Measurements from ENCODE around the gene TMEM63C.
"Not testable (repeated sequence)": the region's sequence is repeated elsewhere in the genome, so short reads cannot be mapped to it uniquely, and the experiment has no call there.

Gene TMEM63C

GRCh38 chr14:77276959-77277358, 95.4 kb downstream of the TMEM63C start:
- no peaks in the 10 kb centered on the region for H3K36me3 ChIP-seq (ENCODE audit: control insufficient read depth, insufficient read depth, low read length)
- no peak for DNase-seq (ENCODE audit: low read depth, low spot score)
- H3K27me3 ChIP-seq (ENCODE audit: control insufficient read depth, insufficient read depth, low read length) = peaks cover 3% of the 10 kb centered on the region; the same call in 1 of the 2 replicates
- no peak overlapping the region for H3K4me3 ChIP-seq (ENCODE audit: low read length)
- H3K4me1 ChIP-seq (ENCODE audit: control insufficient read depth, insufficient read depth, low read length) = 0 out of 2 replicates have a peak, but pooled peaks cover 1% of the 10 kb centered on the region
- no CpG with 5 or more reads among the region's 12 CpGs for WGBS (ENCODE audit: insufficient coverage, insufficient read length)
- H3K9me3 ChIP-seq (ENCODE audit: control insufficient read depth, insufficient read depth, low read length) = no peaks in the 10 kb centered on the region
- no peak overlapping the region for H3K27ac ChIP-seq (ENCODE audit: low read length)

- Histone ChIP-seq H3K27ac (ENCODE audit: low read length) (no peak overlapping the region), H3K36me3 (ENCODE audit: control insufficient read depth, insufficient read depth, low read length) (no peaks in the 10 kb centered on the region; the same call in 1 of the 2 replicates), H3K27me3 (ENCODE audit: control insufficient read depth, insufficient read depth, low read length) (no peaks in the 10 kb centered on the region), H3K4me3 (ENCODE audit: low read length) (no peak overlapping the region), H3K9me3 (ENCODE audit: control insufficient read depth, insufficient read depth, low read length) (no peaks in the 10 kb centered on the region), H3K4me1 (ENCODE audit: control insufficient read depth, insufficient read depth, low read length) (0 out of 2 replicates have a peak, but pooled peaks cover 1% of the 10 kb centered on the region)
- WGBS (ENCODE audit: insufficient coverage, insufficient read length) = no CpG with 5 or more reads among the region's 14 CpGs
- DNase-seq (ENCODE audit: low read depth, low spot score) = no peak
Measured at GRCh38 chr14:77278461-77279230, 97.0 kb downstream of the TMEM63C start.

- H3K36me3 ChIP-seq (ENCODE audit: control insufficient read depth, insufficient read depth, low read length) = peaks cover 5% of the 10 kb centered on the region
- DNase-seq (ENCODE audit: low read depth, low spot score) = no peak
Measured at GRCh38 chr14:77279719-77280118, 98.1 kb downstream of the TMEM63C start.

GRCh38 chr14:77280921-77281320, 99.3 kb downstream of the TMEM63C start:
- not testable (repeated sequence) for H3K36me3 ChIP-seq (ENCODE audit: control insufficient read depth, insufficient read depth, low read length)
- no CpG with 5 or more reads among the region's 4 CpGs for WGBS (ENCODE audit: insufficient coverage, insufficient read length)

More at GRCh38 chr14:77279719-77280118, 98.1 kb downstream of the TMEM63C start:
- Histone ChIP-seq H3K27me3 (ENCODE audit: control insufficient read depth, insufficient read depth, low read length) (no peaks in the 10 kb centered on the region), H3K4me3 (ENCODE audit: low read length) (no peak overlapping the region), H3K4me1 (ENCODE audit: control insufficient read depth, insufficient read depth, low read length) (0 out of 2 replicates have a peak, but pooled peaks cover 1% of the 10 kb centered on the region), H3K27ac (ENCODE audit: low read length) (no peak overlapping the region), H3K9me3 (ENCODE audit: control insufficient read depth, insufficient read depth, low read length) (no peaks in the 10 kb centered on the region)
- WGBS (ENCODE audit: insufficient coverage, insufficient read length) = no CpG with 5 or more reads among the region's 13 CpGs

DNA sequence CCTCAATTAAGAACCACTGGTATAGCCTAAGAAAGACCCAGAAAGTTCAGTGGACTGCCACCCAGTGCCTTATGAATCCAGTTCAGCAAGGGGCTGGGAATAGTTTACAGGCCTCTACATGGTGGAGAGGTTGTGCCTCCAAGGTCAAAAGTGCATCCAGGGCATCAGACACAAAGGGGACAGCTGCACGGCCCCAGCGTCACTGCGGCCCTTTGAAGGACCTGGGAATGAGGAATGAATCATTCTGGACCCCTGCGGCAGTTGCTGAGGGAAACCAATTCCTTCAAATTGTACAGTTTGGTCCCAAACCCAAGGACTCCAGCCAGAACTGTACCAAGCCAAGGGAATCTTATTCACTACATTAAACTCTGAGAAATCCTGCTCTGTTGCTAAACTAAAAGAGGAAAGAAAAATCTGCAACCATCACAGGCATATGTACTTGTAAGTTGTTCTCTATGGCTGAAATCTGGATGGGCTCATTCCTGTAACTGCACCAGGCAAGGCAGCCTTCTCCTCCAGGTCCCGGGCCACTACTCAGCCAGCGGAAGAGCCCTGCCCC, 100.3 kb downstream of the TMEM63C start:
- peaks cover 7% of the 10 kb centered on the region for H3K36me3 ChIP-seq (ENCODE audit: control insufficient read depth, insufficient read depth, low read length)
- no peaks in the 10 kb centered on the region for H3K27me3 ChIP-seq (ENCODE audit: control insufficient read depth, insufficient read depth, low read length)
- no peaks in the 10 kb centered on the region for H3K4me1 ChIP-seq (ENCODE audit: control insufficient read depth, insufficient read depth, low read length)
- no CpG with 5 or more reads among the region's 6 CpGs for WGBS (ENCODE audit: insufficient coverage, insufficient read length)
- DNase-seq (ENCODE audit: low read depth, low spot score) = no peak
- no peaks in the 10 kb centered on the region for H3K9me3 ChIP-seq (ENCODE audit: control insufficient read depth, insufficient read depth, low read length)
- H3K27ac ChIP-seq (ENCODE audit: low read length) = no peak overlapping the region
- no peak overlapping the region for H3K4me3 ChIP-seq (ENCODE audit: low read length)

More at GRCh38 chr14:77280921-77281320, 99.3 kb downstream of the TMEM63C start:
- not testable (repeated sequence) for H3K27me3 ChIP-seq (ENCODE audit: control insufficient read depth, insufficient read depth, low read length); H3K4me3 ChIP-seq (ENCODE audit: low read length); H3K9me3 ChIP-seq (ENCODE audit: control insufficient read depth, insufficient read depth, low read length); H3K27ac ChIP-seq (ENCODE audit: low read length); H3K4me1 ChIP-seq (ENCODE audit: control insufficient read depth, insufficient read depth, low read length); DNase-seq (ENCODE audit: low read depth, low spot score)

GRCh38 chr14:77284066-77284465, 102.5 kb downstream of the TMEM63C start:
- Histone ChIP-seq H3K27me3 (ENCODE audit: control insufficient read depth, insufficient read depth, low read length) (no peaks in the 10 kb centered on the region), H3K36me3 (ENCODE audit: control insufficient read depth, insufficient read depth, low read length) (peaks cover 7% of the 10 kb centered on the region), H3K4me1 (ENCODE audit: control insufficient read depth, insufficient read depth, low read length) (no peaks in the 10 kb centered on the region), H3K9me3 (ENCODE audit: control insufficient read depth, insufficient read depth, low read length) (no peaks in the 10 kb centered on the region), H3K27ac (ENCODE audit: low read length) (no peak overlapping the region), H3K4me3 (ENCODE audit: low read length) (no peak overlapping the region)
- WGBS (ENCODE audit: insufficient coverage, insufficient read length) = no CpG with 5 or more reads among the region's 4 CpGs
- no peak for DNase-seq (ENCODE audit: low read depth, low spot score)

DNA sequence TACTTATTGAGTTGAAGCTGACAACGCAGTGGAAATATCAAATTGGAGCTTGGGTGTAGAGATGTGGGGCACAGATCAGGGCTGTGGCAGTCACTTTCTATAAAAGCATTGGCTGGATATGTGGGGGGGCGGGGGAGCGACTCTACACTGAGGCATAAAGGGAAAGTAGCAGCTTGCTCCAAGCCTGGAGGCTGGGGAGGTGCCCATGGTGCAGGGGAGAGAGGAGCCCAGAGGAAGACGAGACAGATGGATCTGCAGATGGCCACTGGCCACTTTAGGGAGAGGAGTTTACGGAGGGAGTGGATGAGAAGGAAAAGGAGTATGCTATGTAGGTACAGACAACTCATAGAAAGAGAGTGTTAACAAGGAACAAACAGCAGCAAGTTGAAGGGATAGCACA, 102.9 kb downstream of the TMEM63C start:
- no peaks in the 10 kb centered on the region for H3K4me1 ChIP-seq (ENCODE audit: control insufficient read depth, insufficient read depth, low read length)
- no peak overlapping the region for H3K4me3 ChIP-seq (ENCODE audit: low read length)
- H3K27ac ChIP-seq (ENCODE audit: low read length) = no peak overlapping the region
- H3K27me3 ChIP-seq (ENCODE audit: control insufficient read depth, insufficient read depth, low read length) = no peaks in the 10 kb centered on the region
- peaks cover 7% of the 10 kb centered on the region for H3K36me3 ChIP-seq (ENCODE audit: control insufficient read depth, insufficient read depth, low read length)
- WGBS (ENCODE audit: insufficient coverage, insufficient read length) = no CpG with 5 or more reads among the region's 5 CpGs
- DNase-seq (ENCODE audit: low read depth, low spot score) = no peak
- no peaks in the 10 kb centered on the region for H3K9me3 ChIP-seq (ENCODE audit: control insufficient read depth, insufficient read depth, low read length)

- no peak for DNase-seq (ENCODE audit: low read depth, low spot score)
- no CpG with 5 or more reads among the region's 5 CpGs for WGBS (ENCODE audit: insufficient coverage, insufficient read length)
- H3K27ac ChIP-seq (ENCODE audit: low read length) = no peak overlapping the region
- H3K9me3 ChIP-seq (ENCODE audit: control insufficient read depth, insufficient read depth, low read length) = no peaks in the 10 kb centered on the region
- H3K4me1 ChIP-seq (ENCODE audit: control insufficient read depth, insufficient read depth, low read length) = no peaks in the 10 kb centered on the region
- H3K36me3 ChIP-seq (ENCODE audit: control insufficient read depth, insufficient read depth, low read length) = peaks cover 7% of the 10 kb centered on the region
- H3K27me3 ChIP-seq (ENCODE audit: control insufficient read depth, insufficient read depth, low read length) = no peaks in the 10 kb centered on the region
- H3K4me3 ChIP-seq (ENCODE audit: low read length) = no peak overlapping the region
Measured at GRCh38 chr14:77286576-77286975, 105.0 kb downstream of the TMEM63C start.

DNA sequence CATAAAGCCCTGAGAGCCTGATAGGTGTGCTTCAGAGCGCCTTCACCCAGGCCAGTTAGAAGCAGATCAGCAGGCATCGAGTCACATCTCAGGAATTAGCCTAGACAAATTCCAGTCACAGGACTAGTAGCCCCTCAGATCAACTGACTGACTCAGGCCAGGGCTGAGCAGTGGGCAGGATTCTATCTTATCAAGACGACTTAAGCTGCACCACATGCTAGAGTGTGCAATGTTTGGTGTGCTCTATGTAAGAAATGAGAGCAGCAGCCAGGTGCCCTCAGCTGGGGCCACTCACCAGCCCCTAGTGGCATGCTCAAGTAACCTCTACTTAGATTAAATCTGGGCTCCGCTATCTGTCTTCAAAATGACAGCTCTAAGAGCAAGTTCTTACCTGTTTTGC, 109.1 kb downstream of the TMEM63C start:
- H3K4me3 ChIP-seq (ENCODE audit: low read length) = no peak overlapping the region
- no peak for DNase-seq (ENCODE audit: low read depth, low spot score)
- H3K9me3 ChIP-seq (ENCODE audit: control insufficient read depth, insufficient read depth, low read length) = no peaks in the 10 kb centered on the region
- H3K36me3 ChIP-seq (ENCODE audit: control insufficient read depth, insufficient read depth, low read length) = peaks cover 4% of the 10 kb centered on the region; the same call in 1 of the 2 replicates
- H3K27ac ChIP-seq (ENCODE audit: low read length) = no peak overlapping the region
- no peaks in the 10 kb centered on the region for H3K4me1 ChIP-seq (ENCODE audit: control insufficient read depth, insufficient read depth, low read length)
- H3K27me3 ChIP-seq (ENCODE audit: control insufficient read depth, insufficient read depth, low read length) = no peaks in the 10 kb centered on the region
- no CpG with 5 or more reads among the region's 4 CpGs for WGBS (ENCODE audit: insufficient coverage, insufficient read length)

- H3K27me3 ChIP-seq (ENCODE audit: control insufficient read depth, insufficient read depth, low read length) = no peaks in the 10 kb centered on the region
- no peak overlapping the region for H3K27ac ChIP-seq (ENCODE audit: low read length)
- H3K36me3 ChIP-seq (ENCODE audit: control insufficient read depth, insufficient read depth, low read length) = peaks cover 6% of the 10 kb centered on the region; the same call in 1 of the 2 replicates
- no peaks in the 10 kb centered on the region for H3K4me1 ChIP-seq (ENCODE audit: control insufficient read depth, insufficient read depth, low read length)
- H3K4me3 ChIP-seq (ENCODE audit: low read length) = no peak overlapping the region
- no peak for DNase-seq (ENCODE audit: low read depth, low spot score)
- H3K9me3 ChIP-seq (ENCODE audit: control insufficient read depth, insufficient read depth, low read length) = no peaks in the 10 kb centered on the region
- WGBS (ENCODE audit: insufficient coverage, insufficient read length) = no CpG with 5 or more reads among the region's 13 CpGs
Measured at GRCh38 chr14:77296155-77296554, 114.6 kb downstream of the TMEM63C start.
